GM12891 (cell line): Measurements from ENCODE around the gene KCND3.

Experiments
- PAX5 ChIP-seq: IDR thresholded peaks from 2 replicates; pipeline ENCODE4 v1.6.1; 2011; ENCODE audit warnings: low read length, moderate library complexity, mild to moderate bottlenecking; ENCODE audit not compliant: insufficient read depth, severe bottlenecking
- POLR2A ChIP-seq: IDR thresholded peaks from 2 replicates; pipeline ENCODE4 v1.6.1; 2011; ENCODE audit warnings: low read depth, low read length, control low read depth
- POLR2AphosphoS5 ChIP-seq: IDR thresholded peaks from 2 replicates; pipeline ENCODE4 v1.6.1; 2011; ENCODE audit warnings: low read depth, low read length, control low read depth
- SPI1 ChIP-seq: IDR thresholded peaks from 2 replicates; pipeline ENCODE4 v1.6.1; 2011; ENCODE audit warnings: low read depth, low read length, control low read depth

DNA sequence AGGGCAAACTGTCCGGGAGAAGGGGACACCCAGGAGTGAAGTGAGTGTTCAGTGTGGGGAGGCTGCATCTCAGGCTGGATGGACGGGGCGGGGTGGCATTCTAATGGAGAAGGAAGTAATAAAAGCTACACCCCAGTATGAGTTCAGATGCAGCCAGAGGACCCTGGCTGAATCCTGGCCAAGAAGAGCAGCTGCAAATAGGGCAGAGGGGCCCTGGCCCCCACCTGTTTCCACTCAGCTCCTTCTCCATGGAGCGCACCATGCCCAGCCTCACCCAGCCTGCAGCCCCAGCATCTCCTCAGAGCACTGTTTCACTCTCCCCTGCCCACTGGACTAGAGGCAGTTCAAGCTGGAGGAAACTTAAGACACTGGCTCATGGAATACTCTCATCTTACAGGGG, 46.4 kb downstream of the KCND3 start:
- TF ChIP-seq POLR2A (no peak), PAX5 (no peak), POLR2AphosphoS5 (no peak), SPI1 (no peak)
